NCI-H1105 treated with DMSO at 0.1 percent for 48 hours (cell line): ENCODE measurements around the gene SLC39A11.
A peak's percentile ranks its signal among the peaks of the same experiment; 100 is the strongest.
"Not testable (repeated sequence)": the region's sequence is repeated elsewhere in the genome, so short reads cannot be mapped to it uniquely, and the experiment has no call there.

Experiments used
- DNase-seq: peaks from one replicate; lab custom pipeline; 2025; lab: John Stamatoyannopoulos, UW

The SLC39A11 gene

DNA sequence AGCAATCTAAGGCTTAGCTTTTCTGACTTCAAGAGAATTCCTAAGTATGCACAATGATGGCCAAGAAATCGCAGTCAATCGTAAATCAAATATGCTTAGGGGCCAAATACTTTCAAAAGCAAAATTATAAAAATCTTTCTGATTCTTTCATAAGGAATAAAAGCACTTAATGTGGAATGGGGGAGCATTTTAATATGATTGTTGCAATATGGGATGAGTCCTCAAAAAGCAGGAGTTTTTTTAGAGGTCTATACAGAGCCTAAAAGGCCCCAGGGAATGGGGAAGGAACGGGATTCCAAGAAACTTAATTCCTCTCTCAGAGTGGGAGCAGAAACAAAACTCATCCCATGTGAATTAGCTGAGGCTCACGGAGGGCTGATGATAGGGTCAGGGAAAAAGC is 14.7 kb upstream of the SLC39A11 start:
- DNase-seq = no peak

DNA sequence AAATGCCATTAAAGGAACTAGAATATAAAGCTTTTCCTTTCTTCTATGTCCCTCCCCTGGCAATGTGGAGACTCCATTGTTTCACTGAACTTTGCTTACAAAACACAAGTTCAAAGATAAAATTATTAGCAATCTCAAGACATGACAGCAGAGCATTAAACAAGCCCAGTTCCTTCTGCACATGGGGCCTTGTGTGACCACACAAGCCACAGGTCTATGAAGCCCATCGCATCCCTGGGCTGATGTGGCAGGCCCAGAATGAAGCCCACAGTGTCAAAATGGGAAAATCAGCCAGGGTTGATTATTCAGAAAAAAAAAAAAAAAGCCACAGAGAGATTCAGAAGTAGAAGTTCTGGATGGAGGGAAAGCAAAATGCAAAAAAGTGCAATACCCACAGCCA is 12.9 kb upstream of the SLC39A11 start:
- no peak for DNase-seq

DNA sequence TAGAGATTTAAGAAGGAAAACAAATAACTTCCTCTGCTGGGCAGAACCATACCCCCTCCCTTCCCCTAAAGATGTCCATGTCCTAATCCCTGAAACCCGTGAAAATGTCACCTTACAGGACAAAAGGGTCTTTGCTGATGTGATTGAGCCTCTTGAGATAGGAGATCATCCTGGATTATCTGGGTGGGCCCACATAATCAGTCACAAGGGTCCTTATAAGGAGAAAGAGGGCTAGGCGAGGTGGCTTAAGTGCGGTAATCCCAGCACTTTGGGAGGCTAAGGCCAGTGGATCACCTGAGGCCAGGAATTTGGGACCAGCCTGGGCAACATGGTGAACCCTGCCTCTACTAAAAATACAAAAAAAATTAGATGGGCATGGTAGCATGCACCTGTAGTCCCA is 12.0 kb upstream of the SLC39A11 start:
- no peak for DNase-seq

DNA sequence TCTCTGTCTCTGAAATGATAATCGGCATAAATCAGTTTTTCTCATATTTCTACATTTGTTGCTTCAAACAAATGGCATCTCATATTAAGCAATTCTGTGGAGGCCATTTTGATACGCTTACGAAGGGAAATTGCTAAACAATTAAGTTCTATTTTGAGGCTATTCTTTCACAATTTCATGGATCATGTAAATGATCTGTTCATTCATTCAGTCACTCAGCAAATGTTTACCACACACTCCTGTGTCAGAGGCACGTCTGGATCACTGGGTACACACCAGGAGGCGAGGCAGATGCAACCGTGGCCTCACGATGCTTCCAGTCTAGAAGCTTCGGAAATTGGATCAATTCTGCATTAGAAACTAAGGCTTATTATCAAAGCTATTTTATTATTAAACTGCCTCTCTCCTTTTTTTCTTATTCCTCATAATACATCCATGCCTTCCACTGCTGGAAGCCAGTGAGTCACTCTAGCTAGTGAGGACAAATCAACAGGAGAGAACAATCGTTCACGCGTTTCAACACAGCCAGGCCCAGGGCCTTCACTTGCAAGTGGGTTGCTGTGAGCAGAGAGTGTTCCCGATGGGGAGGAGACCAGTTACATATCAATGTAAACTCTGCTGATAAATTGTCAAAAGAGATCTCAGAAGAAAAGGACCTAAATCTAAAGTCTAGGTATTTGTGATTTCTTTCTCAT is 11.3 kb upstream of the SLC39A11 start:
- DNase-seq = no peak

DNA sequence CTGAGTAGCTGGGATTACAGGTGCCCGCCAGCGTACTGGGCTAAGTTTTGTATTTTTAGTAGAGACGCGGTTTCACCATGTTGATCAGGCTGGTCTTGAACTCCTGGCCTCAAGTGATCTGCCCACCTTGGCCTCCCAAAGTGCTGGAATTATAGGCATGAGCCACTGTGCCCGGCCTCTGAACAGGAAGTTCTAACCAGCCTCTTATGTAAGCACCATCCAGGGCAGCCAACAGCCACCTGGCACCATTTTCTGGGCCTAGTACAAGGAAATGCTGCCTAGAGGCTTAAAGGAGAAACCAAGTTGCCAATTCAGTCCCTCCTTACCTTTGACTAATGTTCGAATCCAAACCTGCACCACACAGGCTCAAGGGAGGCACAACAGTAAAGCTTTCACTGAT is 8.5 kb upstream of the SLC39A11 start:
- no peak for DNase-seq

DNA sequence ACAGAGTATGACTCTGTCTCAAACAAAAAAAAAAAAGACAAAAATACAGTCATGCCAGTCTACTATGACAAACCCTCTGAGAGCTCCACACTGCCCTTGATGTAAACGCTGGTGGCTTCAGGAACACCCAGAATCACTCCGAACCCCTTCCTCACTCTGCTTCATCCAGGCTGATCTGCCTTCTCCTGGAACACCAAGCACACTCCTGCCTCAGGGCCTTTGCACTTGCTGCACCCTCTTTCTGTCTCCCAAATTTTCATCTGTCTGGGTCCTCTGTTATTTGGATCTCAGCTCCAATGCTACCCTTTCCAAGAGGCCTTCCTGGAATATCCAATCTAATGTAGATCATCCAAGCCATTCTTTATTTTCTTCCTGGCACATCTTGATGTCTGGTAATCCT is 7.9 kb upstream of the SLC39A11 start:
- no peak for DNase-seq

DNA sequence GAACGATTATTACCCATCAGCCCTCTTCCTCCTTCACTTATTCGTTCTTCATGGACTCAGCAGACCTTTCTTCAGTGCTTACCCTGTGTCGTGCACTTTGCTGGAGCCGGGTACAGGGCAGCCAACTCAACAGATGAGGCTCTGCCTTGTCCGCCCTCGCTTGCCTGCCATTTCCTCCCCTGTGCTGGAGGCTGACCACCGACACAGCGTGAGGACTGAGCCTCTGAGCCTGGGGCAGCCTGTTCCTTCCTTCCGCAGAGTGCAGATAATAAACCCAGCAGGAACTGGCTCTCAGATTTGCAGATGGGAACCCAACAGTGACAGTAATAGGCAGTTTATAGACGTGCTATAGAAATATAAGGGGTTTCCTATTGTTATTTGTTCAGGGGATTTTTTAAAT is 7.0 kb upstream of the SLC39A11 start:
- DNase-seq = no peak

DNA sequence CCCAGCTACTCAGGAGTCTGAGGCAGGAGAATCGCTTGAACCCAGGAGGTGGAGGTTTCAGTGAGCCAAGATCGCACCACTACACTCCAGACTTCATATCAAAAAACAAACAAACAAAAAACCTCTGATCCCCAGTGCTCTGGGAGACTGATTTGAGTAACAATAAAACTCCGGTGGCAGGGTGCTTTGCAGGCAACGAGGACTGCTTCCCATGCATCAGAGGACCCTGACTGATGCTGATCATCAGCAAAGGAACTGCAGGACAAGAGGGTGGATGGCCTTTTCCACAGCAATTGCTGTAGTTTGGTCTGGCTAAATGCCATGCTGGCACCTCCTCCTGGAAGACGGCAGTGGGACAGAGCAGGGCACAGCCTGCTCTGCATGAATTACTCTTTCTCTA is 6.4 kb upstream of the SLC39A11 start:
- DNase-seq = no peak

DNA sequence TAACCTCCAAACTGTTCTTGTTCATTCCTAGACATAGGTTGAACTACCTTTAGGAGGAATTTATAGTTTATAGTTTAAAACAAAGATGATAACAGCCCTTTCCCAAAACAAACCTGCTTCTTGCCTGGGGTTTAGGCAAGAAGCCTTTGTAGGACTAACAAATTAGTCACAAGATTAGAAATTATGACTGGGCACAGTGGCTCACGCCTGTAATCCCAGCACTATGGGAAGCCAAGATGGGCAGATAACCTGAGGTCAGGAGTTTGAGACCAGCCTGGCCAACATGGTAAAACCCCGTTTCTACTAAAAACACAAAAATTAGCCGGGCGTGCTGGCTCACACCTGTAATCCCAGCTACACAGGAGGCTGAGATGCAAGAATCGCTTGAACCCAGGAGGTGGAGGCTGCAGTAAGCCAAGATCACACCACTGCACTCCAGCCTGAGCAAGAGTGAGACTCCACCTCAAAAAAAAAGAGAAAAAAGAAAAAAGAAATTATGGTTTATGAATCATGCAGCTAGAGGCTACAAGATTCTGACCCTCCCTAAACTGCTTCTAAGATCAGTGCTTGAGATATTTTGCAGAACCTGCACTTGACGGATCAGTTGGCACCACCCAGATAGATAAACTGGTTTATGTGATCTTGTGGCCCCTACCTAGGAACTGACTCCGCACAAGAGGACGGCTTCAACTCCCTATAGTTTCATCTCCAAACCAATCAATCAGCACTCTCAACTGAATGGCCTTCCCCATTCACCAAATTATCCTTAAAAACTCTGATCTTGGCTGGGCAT is 5.7 kb upstream of the SLC39A11 start:
- DNase-seq = not testable (repeated sequence)

DNA sequence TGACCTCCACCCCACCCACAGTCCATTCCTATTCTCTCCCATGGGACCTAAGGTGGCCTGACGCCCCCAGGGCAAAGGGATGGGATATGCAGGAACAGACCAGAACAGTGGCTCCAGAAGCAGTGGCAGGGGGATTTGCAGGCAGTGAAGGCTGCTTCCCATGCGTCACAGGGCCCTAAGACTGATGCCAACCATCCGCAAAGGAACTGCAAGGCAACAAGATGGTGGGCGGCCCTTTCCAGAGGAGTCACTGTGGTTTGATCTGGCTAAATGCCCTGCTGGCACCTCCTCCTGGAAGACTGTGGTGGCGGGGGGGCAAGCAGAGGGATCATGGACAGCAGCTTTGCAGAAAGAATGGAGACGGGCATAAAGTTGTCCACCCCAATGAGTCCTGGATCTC is 4.4 kb upstream of the SLC39A11 start:
- no peak for DNase-seq

DNA sequence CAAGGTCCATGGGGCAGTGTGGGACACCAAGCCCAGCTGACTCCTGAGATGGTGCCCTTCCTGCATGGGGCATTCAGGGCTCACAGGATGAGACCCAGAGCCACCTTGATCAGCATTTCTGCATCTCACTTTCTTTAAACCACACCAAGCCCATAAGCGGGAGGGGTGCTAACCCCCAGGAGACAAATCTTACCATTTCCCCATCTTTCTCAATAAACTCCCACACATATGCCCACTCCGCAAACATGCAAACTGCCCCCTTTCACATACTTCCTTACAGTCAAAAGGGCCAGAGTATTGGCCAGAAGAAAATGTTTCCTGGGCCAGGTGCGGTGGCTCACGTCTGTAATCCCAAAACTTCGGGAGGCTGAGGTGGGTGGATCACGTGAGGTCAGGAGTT is 3.7 kb upstream of the SLC39A11 start:
- DNase-seq = no peak

DNA sequence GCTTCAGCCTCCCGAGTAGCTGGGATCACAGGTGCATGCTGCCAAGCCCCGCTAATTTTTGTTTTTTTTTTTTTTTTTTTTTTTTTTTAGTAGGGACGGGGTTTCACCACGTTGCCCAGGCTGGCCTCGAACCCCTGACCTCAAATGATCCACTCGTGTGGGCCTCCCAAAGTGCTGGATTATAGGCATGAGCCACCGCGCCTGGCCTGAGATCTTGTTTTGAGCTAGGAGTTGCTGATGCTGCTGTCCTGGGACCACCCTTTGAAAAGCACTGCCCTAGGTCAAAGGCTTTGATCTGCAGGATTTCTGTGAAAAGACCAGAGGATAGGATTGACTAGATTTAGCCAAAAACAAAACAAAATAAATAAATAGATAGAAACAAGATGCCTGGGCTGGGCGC is 798 bp upstream of the SLC39A11 start:
- no peak for DNase-seq

DNA sequence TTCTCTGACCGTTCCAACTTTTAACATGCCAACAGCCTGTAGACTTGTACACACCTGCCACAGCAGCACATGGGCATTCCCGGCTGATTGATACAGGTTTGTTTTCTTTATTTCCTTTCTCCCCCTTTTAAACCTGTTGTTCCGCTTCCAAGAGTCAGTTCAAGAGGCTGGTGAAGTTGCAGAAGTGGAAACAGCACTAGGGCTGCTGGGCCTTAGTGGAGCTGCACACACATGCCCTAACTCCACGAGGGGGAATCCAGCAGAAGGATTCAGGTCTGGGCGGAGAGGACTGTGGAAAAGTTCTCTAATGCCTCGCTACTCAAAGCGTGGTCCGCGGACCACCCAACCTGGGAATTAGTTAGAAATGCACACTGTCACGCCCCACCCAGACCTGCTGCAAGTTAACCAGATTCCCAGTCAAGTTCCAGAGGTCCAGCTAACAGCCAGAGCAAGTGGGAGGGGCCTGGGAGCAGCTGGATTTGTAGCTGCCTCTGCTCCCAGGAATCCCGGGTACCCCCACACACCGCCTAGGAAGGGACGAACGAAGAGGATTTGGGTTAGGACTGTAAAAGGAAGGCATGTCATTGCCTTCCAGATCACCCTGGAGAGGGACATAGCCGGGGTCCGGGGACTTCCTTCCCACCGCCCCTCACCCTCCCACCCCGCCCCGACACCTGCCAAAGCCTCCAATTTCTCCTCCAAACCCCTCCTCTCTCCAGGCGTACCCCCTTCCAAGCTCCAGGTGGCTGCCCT is 542 bp downstream of the SLC39A11 start:
- DNase-seq = peak; percentile 15

DNA sequence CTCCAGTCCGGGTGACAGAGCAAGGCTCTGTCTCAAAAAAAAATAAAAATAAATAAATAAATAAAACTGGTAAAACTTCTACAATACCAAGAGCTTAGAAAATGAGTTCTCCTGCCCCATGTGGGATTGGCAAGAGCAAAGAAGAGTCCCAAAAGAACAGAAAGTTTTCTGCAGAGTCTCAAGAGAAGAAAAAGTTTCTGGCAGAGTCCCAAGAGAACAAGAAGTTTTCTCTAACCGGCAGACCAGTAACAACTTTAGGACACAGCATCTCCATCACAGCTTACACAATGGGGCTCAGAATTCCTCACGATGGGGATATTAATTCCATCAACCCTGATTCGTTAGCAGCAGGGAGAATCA is 1.1 kb downstream of the SLC39A11 start:
- no peak for DNase-seq

DNA sequence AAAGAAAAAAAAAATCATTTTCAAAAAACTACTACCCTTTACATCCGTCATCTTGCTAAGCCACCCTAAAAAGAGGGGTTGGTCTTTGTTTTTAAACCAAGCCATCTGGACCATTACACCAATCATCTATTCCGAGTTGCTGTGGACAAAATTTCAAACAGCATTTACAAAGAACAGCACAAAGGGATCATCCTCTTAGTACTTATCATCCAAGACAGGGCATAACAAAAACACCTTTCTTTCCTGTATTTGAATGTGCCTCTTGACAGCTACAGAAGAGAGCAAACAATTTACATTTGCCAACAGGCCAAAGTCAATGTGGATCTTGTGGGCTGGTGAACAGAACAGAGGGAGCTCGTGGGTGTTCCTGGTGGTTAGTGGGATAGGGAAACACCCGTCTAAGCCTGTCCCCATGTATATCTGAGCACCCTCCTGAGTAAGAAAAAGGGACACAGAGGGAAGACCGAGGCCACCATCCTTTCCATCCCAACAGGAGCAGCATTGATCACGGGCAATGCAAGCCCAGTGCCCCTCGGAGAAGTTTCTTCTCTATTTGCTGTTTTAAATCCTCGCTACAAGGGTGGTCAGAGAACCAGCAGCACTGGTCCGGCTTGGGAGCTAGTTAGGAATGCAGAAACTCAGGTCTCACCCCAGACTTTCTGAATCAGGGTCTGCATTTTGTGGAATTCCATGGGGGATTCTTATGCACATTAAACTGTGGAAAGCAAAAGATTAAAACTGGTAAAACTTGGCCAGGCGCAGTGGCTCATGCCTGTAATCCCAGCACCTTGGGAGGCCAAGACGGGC is 1.9 kb downstream of the SLC39A11 start:
- DNase-seq = no peak

DNA sequence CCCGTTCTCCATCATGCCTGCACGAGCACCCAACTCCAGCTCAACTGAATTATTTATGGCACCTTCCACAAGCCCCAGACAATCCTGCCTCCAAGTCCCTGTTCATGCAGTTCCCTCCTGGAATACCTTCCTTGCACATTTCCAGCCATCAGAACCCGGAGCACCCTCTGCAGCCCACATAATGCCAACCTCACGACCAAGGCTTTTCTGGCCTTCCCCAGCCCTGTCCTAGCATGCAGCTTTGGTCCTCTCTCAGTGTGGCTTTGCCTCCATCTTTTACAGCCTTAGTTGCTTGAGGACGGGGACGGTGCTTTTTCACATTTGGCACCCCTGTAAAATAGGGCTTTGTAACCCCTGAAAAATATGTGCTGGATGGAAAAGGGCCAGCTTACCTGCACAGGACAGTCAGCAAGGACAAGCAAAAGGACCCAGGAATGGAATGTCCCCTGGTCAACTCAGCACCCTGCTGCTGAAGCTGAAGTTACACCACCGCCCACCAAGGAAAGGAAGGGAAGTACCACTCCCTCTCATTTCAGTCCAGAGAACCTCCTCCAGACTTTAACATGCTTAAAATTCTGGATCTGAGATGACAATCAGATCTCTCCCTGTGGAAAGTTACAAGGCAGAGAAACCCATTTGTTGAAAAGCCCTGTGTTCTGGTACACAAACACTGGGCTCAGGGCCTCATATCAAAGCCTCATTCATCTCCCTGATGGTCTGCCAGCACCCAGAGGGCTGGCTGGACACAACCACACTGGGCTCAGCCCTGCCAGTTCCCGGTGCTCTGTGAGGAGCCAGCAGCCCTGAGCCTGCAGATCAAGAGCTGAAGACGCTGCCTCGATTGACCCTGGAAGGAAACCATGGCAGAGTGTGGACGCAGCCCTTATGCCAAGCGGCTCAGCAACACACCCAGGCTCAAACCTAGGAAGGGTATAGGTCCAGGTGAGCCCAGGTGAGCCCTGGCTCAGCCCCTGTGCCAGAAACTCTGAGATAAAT is 2.9 kb downstream of the SLC39A11 start:
- no peak for DNase-seq

DNA sequence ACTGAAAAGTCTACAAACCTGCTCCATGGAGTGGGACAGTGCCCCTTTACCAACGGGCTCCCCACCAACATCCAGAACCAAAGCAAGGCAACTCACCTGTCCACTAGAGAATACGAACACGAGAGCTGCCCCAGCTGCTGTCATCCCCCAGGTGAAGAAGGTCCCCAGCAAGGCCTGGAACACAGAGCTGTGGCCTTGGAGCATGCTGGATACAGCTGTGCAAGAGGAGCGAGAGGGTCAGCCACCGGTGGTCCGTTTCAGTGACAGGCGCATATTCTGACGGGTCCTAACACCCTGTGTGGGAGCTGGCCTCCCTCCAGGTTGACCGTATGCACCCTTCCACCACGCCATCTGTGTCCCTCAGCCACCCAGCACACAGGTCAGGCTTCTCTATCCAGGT is 3.9 kb downstream of the SLC39A11 start:
- no peak for DNase-seq

DNA sequence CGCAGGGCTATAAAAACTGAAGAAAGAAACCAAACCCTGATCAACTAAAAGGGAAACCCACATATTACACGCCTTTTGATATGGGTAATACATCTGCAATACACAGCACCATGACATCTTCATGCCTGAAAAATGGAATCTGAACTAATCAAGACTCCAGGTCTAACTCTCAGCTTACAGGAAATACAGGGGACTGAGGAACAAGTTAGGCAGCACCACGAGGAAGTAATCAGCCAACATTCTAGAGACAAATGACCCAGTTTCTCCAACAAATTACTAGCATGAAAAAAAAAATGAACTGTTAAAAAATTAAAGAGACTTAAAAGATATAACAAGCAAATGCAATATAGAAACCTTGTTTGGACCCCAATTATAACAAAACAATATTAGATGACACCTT is 9.1 kb downstream of the SLC39A11 start:
- DNase-seq = no peak

DNA sequence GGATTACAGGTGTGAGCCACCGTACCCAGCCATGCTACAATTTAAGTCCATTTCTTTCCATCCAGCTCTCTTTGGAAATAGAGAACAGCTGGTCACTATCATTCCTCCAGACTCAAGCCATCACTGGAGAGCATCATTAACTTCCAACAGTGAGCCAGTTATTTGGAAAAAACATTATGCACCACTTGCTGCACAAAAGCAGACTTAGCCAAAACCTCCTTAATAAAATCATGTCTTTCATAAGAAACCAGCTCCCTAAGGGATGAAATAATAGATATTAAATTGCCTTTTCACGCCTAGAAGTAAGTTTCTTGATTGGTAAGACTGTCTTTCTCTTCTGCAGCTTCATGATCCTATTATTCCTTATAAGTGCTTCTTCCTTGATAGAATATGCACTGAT is 17.9 kb downstream of the SLC39A11 start:
- no peak for DNase-seq

DNA sequence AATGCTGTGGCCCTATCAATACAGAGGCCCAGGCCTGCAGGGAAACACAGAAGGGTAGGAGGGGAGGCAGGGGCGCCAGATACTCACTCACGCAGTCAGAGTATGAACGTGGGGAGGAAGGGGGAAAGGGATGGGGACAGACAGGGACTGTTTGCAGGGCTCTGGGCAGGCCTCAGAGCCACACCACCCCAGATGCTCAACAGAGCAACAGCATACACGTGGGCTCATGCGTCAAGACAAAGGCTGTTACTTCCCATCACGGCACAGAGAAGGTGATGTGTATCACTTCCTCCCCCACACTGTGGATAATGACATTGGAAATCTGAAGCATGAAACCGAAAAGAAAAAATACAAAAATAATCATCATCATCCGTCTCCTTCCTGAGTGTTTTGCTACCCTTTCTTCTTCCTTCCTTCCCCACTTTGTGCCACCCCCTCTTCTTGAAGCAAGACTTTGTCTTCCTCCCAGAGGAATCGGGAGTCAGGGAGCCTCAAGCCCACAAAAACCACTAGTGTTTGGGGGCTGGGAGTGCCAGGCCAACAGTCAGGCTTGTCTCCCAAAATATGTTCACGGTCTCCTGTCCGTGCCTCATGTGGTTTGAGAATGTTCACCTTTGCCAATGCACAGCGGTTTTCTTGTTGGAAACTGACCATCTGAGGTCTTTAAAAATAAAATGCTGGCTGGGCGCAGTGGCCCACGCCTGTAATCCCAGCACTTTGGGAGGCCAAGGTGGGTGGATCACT is 20.1 kb downstream of the SLC39A11 start:
- DNase-seq = no peak
